ENCODE data around the gene TOM1. TPM values are rescaled to one million over a fixed set of nuclear protein-coding genes. Genes with fewer than 3 reads are reported as not detected.

TOM1 gene
- total and polyA plus RNA-seq, 2 experiments from 2014 or later = 108 to 114 TPM

GRCh38 chr22:35330258-35330861 is 30.7 kb downstream of the TOM1 start:
- Histone ChIP-seq H3K4me2 (no peak overlapping the region), H3K9me3 (ENCODE audit: low read depth) (no peaks in the 10 kb centered on the region), H3K4me1 (ENCODE audit: insufficient read depth) (no peaks in the 10 kb centered on the region), H3K27me3 (no peaks in the 10 kb centered on the region), H2AFZ (no peak overlapping the region), H3K4me3 (no peak overlapping the region), H4K20me1 (ENCODE audit: insufficient read depth, poor library complexity, severe bottlenecking) (no peaks in the 10 kb centered on the region), H3K27ac (peak overlapping the region; percentile 77), H3K9me2 (replicated peaks; ENCODE audit: insufficient read depth) (no peaks in the 10 kb centered on the region), H3K36me3 (replicated peaks; ENCODE audit: insufficient read depth, low read depth) (no peaks in the 10 kb centered on the region), H3K79me2 (no peaks in the 10 kb centered on the region)
- no peak for TF ChIP-seq CTCF (IDR thresholded peaks at IDR 0.05; ENCODE audit: poor library complexity)
- no peak for TF ChIP-seq EZH2phosphoT487 (IDR thresholded peaks at IDR 0.05; ENCODE audit: low read depth, severe bottlenecking, unreplicated experiment)
- no peak for TF ChIP-seq EZH2 (IDR thresholded peaks at IDR 0.05; ENCODE audit: borderline replicate concordance)
- peak; percentile 73 for DNase-seq (ENCODE audit: low spot score)
- WGBS (ENCODE audit: low lambda C conversion rate, missing lambda C conversion rate) = 58% methylated on average over 16 of the region's 16 CpGs

- H3K4me2 ChIP-seq = no peak overlapping the region
- WGBS (ENCODE audit: low lambda C conversion rate, missing lambda C conversion rate) = 90% methylated on average over 6 of the region's 6 CpGs
- H3K9me3 ChIP-seq (ENCODE audit: low read depth) = no peaks in the 10 kb centered on the region
- TF ChIP-seq EZH2 (IDR thresholded peaks at IDR 0.05; ENCODE audit: borderline replicate concordance) = no peak
- no peak for TF ChIP-seq CTCF (IDR thresholded peaks at IDR 0.05; ENCODE audit: poor library complexity)
- no peak for TF ChIP-seq EZH2phosphoT487 (IDR thresholded peaks at IDR 0.05; ENCODE audit: low read depth, severe bottlenecking, unreplicated experiment)
- H3K36me3 ChIP-seq (replicated peaks; ENCODE audit: insufficient read depth, low read depth) = no peaks in the 10 kb centered on the region
- H4K20me1 ChIP-seq (ENCODE audit: insufficient read depth, poor library complexity, severe bottlenecking) = no peaks in the 10 kb centered on the region
- DNase-seq (ENCODE audit: low spot score) = no peak
- no peaks in the 10 kb centered on the region for H3K9me2 ChIP-seq (replicated peaks; ENCODE audit: insufficient read depth)
- no peaks in the 10 kb centered on the region for H3K4me1 ChIP-seq (ENCODE audit: insufficient read depth)
- no peak overlapping the region for H3K4me3 ChIP-seq
- H2AFZ ChIP-seq = no peak overlapping the region
- H3K27ac ChIP-seq = no peak overlapping the region
- H3K27me3 ChIP-seq = no peaks in the 10 kb centered on the region
- no peaks in the 10 kb centered on the region for H3K79me2 ChIP-seq
These were observed 32.6 kb downstream of the TOM1 start for GRCh38 chr22:35332278-35332677.

- WGBS (ENCODE audit: low lambda C conversion rate, missing lambda C conversion rate) = 95% methylated on average over 7 of the region's 7 CpGs
- no peak overlapping the region for H3K4me2 ChIP-seq
- H3K4me3 ChIP-seq = no peak overlapping the region
- DNase-seq (ENCODE audit: low spot score) = no peak
- H3K27me3 ChIP-seq = no peaks in the 10 kb centered on the region
- H3K9me2 ChIP-seq (replicated peaks; ENCODE audit: insufficient read depth) = no peaks in the 10 kb centered on the region
- no peaks in the 10 kb centered on the region for H3K79me2 ChIP-seq
- H3K27ac ChIP-seq = no peak overlapping the region
- H3K4me1 ChIP-seq (ENCODE audit: insufficient read depth) = no peaks in the 10 kb centered on the region
- no peaks in the 10 kb centered on the region for H3K36me3 ChIP-seq (replicated peaks; ENCODE audit: insufficient read depth, low read depth)
- H4K20me1 ChIP-seq (ENCODE audit: insufficient read depth, poor library complexity, severe bottlenecking) = no peaks in the 10 kb centered on the region
- no peak overlapping the region for H2AFZ ChIP-seq
- TF ChIP-seq EZH2 (IDR thresholded peaks at IDR 0.05; ENCODE audit: borderline replicate concordance) (no peak), CTCF (IDR thresholded peaks at IDR 0.05; ENCODE audit: poor library complexity) (no peak), EZH2phosphoT487 (IDR thresholded peaks at IDR 0.05; ENCODE audit: low read depth, severe bottlenecking, unreplicated experiment) (no peak)
- no peaks in the 10 kb centered on the region for H3K9me3 ChIP-seq (ENCODE audit: low read depth)
These were observed 33.5 kb downstream of the TOM1 start for GRCh38 chr22:35333220-35333619.
